Jurkat, Clone E6-1 (cell line): ENCODE data around the gene SLC23A2.
"Not testable (repeated sequence)": the region's sequence is repeated elsewhere in the genome, so short reads cannot be mapped to it uniquely, and the experiment has no call there.

Experiments used
- DNase-seq: peaks from one replicate; pipeline ENCODE4 v3.0.0-alpha.2; 2011; ENCODE audit warnings: low read depth, low spot score
- H3K4me3 ChIP-seq: 2 replicates; pipeline ENCODE4 v1.5.1; 2011; ENCODE audit warnings: mild to moderate bottlenecking, low read length, control low read depth, moderate library complexity

SLC23A2 gene

DNA sequence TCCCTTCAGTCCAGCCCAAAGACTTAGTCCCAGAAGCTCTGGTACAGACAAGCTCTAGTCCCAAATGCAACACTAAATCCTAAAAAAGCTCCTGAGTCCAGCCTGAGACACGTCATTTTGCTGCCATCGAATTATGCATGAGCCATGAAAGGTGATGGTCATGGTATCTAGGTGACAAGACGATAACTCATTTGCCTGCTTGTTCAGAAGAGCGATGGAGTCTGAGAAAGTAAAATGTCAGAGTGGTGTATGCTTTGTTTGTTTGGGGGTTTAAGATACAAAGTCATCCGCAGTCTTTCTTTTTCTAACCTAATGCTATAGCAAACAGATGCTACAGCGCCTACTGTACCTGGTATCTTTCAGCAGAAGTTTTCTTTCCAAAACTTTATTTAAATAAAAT is 54.7 kb downstream of the SLC23A2 start:
- no peak overlapping the region for H3K4me3 ChIP-seq
- no peak for DNase-seq

DNA sequence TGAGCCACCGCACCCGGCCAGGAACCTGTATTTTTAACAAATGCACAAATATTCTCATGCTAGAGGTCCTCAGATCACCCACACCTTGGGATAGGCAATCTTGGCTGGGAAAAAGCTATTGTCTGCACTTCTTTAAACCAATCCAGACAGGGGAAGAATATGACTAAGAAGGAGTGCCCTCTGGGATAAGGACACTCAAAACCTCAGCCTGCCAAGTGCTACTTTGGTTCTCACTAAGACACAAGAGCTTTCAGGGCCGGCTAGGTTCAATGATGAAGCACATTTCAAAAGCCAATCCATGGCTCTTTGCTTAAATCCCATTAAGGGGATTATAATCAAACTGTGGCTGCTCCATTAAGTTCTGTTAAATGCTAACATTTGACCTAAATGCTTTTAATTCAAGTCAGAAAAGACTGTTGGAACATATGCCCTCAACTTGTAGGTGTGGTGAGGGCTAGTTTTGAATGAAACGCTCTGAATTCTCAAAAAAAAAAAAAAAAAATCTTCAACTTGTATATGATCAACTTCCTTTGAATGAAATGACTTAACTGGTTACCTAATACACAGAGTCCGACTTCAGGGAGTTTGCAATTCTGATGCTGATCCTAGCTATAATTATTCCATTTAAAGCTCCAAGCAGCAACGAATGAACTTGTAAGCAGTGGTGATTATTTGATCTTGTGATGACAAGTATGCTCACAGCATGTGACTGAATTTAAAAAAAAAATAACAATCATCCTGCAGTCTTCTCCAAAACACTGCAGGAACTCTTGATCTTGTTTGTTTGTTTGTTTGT is 56.6 kb downstream of the SLC23A2 start:
- H3K4me3 ChIP-seq, result no peak overlapping the region
- no peak for DNase-seq

- H3K4me3 ChIP-seq, result no peak overlapping the region
- DNase-seq, result no peak
Observed at GRCh38 chr20:4942331-4942730, 59.0 kb downstream of the SLC23A2 start.

DNA sequence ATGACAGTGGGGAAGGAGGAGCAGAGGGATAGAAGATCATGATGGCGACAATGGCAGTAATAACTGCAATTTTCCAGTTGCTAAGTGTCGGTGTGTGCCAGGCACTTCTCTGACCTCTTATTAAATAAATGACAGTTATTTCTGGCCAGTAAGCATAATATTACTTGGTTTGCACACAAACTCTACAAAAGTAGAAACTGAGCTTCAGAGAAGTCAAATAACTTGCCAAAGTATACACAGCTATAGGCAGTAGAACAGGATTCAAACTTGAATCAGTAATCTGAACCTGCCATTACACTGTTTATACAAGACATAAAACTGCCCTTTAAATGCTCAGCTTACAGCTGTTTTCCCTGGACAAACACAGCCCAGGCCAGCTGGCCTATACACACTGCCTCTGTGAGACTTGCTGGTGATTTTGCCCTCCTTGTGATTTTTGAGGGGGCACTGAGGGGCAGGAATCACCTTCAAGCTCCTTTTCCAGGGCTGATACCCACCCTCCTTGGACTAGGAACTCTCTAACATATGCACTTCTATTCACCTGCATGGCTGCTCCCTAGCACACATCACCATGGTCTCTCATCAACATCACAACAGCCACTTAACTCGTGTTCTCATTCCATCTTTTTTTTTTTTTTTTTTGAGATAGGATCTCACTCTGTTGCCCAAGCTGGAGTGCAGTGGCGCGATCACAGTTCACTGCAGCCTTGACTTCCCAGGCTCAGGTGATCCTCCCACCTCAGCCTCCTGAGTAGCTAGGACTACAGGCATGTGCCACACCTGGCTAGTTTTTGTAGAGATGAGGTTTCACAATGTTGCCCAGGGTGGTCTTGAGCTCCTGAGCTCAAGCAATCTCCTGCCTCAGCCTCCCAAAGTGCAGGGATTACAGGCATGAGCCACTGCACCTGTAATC is 63.6 kb downstream of the SLC23A2 start:
- no peak overlapping the region for H3K4me3 ChIP-seq

GRCh38 chr20:4936851-4937406 is 64.4 kb downstream of the SLC23A2 start:
- no peak overlapping the region for H3K4me3 ChIP-seq
- DNase-seq, result no peak

More for the DNA sequence above, 63.6 kb downstream of the SLC23A2 start:
- no peak for DNase-seq

DNA sequence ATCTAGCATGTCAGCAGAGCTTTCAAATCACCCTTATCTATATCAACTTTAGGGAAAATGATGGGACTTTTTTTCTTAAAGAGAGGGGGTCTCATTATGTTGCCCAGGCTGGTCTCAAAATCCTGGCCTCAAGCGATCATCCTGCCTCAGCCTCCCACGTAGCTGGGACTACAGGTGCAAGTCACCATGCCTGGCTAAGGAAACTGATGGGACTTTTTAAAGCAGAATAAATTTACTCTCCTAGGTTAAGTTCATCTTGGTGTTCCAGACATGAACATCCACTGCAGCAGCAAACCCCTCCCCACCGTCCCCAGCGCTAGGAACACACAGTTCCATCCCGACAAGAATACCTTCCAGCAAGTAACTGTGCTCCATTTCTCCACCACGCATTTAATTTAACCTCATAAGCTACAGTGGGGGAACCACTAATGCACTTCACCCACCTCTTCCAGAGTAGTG is 64.9 kb downstream of the SLC23A2 start:
- H3K4me3 ChIP-seq, result no peak overlapping the region
- DNase-seq, result no peak

GRCh38 chr20:4932061-4932460 is 69.2 kb downstream of the SLC23A2 start:
- H3K4me3 ChIP-seq, result no peak overlapping the region
- no peak for DNase-seq

GRCh38 chr20:4929686-4930397 is 71.5 kb downstream of the SLC23A2 start:
- DNase-seq, result no peak
- no peak overlapping the region for H3K4me3 ChIP-seq

DNA sequence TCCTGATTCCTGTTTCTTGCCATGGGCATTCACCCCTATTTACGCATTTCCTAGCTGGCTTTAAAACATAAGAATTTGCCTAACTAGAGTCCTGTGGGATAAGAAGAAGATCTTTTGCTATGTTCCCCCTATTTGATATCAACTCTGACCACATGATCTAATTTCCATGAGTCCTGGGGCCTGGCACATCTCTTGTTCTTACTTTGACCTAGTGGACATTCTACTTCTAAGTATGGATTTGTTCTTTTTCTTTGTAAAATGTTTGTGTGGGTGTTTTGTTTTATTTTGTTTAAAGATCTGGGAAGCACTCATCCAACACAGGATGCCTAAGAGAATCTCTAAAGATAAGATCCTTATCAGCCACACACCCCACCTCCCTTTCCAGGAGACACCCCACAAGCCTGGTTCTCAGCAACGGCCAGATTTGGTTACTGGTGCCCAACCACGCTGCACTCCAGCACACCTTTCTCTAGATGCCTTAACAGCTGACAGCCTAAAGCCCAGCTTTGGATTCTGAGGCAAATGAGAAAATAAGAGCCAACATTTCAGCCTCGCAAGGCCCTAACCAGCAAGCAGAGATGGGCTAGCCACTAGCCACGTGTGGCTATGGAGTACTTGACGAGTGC is 74.7 kb downstream of the SLC23A2 start:
- no peak for DNase-seq
- no peak overlapping the region for H3K4me3 ChIP-seq

DNA sequence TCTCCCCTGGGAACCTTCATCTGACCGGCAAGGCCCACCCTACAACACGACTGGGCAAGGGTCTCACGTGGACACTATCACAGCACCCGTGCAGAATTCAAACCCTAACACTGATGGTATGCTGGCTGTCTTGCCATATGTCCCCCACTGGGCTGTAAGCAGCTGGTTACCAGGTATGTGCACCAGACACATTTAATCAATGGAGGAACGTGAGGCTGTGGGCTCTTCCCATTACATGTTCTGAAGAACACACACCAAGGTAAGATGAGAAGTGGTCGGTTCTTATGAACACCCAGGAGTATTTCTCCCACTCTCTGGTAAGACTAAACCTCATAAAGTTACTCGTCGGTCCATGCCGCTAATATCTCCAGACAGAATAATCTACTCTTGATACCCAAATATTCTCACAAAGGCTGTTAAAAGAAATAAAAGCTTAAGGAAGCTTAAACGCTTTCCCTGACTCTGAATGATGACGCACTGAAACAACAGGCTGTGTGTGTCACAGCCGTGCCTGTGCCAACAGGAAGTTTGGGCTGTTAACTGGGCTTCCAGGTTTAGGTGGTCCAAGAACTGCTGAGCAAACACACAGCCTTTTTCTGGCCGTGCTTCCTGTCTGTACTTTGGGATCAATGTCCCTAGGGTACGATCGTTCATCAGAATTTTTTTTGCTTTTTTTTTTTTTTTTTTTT is 75.3 kb downstream of the SLC23A2 start:
- no peak for DNase-seq
- no peak overlapping the region for H3K4me3 ChIP-seq

DNA sequence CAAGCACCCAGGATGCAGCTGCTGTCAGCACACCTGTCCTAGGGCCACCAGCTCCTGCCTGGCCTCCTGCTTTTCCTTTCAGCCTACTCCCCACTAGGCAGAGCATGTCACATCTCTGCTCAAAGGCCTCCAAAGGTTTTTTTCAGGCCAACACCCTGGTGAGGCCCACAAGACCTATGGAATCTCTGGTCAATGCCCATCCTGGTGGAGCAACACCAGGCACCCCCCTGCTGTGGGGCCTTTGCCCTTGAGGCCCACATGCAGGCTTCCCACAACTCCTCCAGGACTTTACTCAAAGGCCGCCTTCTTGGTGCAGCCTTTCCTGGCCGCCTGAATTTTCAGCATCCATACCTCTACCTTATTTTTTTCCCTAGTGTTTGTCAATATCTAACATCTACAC is 76.9 kb downstream of the SLC23A2 start:
- H3K4me3 ChIP-seq, result no peak overlapping the region
- no peak for DNase-seq

DNA sequence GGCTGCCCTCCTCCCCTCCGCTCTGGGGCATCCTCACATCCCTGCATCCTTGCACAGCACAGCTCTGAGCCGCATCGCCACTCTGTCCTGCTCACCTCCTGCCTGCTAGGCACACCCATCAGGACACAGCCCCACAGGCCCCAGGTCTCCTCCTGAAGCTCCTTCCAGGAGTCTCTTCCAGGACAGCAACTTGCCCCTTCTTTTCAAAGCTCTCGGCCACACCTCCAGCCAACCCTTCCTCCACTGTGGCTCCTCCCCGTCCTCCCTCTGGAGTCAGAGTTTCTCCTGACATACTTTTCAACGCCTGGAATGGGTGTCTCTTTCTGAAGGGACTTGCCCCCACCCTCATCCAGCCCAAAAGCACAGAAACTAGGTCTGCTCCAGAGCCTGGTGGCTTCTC is 77.3 kb downstream of the SLC23A2 start:
- H3K4me3 ChIP-seq, result no peak overlapping the region
- no peak for DNase-seq

DNA sequence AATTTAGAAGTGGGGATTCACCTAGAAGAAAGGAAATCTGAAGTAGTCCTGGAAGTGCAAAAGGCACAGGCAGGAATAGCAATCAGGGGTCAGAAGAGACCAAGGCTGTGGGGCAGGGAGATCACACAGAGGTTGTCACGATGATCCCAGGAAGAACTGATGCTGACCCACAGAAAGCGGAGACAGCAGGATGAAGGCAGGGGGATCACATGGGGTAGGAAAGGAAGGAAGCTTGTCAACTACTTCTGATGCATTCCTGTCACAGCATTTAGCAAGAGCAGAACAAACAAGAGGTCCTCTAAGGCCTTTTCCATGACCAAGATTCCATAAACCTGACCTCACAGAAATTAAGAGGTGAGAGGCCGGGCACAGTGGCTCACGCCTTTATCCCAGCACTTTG is 79.1 kb downstream of the SLC23A2 start:
- no peak overlapping the region for H3K4me3 ChIP-seq
- no peak for DNase-seq

DNA sequence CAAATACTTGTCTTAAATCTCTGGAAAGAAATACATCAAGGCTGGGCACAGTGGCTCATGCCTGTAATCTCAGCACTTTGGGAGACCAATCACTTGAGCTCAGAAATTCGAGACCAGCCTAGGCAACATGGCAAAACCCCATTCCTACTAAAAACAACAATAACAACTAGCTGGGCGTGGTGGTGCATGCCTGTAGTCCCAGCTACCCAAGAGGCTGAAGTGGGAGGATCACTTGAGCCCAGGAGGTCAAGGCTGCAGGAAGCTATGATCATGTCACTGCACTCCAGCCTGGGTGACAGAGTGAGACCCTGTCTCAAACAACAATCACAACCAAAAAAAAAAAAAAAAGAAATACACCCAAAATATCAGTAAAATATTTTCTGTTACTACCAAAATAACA is 80.0 kb downstream of the SLC23A2 start:
- not testable (repeated sequence) for DNase-seq, H3K4me3 ChIP-seq

- no peak for DNase-seq
- no peak overlapping the region for H3K4me3 ChIP-seq
Observed at GRCh38 chr20:4920655-4921054, 80.7 kb downstream of the SLC23A2 start.

DNA sequence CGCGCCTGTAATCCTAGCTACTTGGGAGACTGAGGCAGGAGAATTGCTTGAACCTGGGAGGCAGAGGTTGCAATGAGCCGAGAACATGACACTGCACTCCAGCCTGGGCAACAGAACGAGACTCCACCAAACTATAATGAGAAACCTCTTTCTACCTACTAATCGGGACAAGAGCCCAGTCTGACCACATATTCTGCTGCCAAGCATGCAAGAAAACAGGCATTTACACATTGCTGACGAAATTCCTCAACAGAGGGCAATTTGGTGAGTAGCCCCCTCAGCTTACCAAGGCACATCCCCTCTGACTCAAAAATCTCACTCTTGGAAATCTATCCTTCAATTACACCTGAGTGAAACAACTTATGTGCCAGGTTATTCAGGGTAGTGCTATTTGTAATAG is 81.2 kb downstream of the SLC23A2 start:
- no peak overlapping the region for H3K4me3 ChIP-seq
- DNase-seq, result no peak

DNA sequence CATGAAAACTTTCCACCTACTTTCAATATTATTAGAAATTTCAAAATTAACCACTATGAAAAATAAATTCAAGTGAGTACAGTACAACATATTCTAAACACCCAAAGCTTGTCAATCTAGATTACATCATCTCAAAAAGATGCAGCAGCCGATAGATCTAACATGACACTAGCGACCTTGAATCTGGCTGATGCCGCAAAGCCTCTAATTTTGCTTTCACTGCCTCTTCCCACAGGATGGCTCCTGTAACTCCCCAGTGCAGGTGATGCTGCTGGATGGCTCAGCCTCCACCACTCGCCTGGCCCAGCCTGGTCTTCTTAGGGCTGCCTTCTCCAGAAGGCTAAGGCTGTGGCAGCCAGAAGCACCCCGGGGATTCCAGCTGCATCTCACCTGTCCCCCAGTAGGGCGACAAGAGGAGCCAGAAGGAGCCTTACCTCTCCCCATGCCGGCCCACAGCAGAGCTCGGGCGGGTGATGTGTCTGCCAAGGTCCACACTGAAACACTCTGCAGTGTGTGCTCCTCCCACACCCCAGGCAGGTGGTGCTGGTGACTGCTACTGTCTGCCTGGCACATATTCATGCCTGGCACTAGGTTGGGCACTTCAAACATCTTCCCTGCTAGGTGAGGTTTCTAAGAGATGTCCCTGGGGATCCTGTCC is 82.1 kb downstream of the SLC23A2 start:
- no peak overlapping the region for H3K4me3 ChIP-seq
- DNase-seq, result no peak

GRCh38 chr20:4918473-4918872 is 82.8 kb downstream of the SLC23A2 start:
- no peak for DNase-seq
- H3K4me3 ChIP-seq, result no peak overlapping the region
